Endothelial cell of umbilical vein (primary cell): ENCODE results near the gene CENPA. TPM values are rescaled to one million over a fixed set of nuclear protein-coding genes. Genes with fewer than 3 reads are reported as not detected.

Experiments used
- BruUV-seq: library from RNA; stranded (reverse); fragments of 400-500 nt; replicated peaks from 2 replicates; lab custom pipeline; 2021; lab: Mats Ljungman, UMichigan
- CTCF ChIA-PET: fragments of 300-600, 350-600 bp; sonication (Branson Sonifier 250); formaldehyde crosslinking; loops from one replicate; lab custom pipeline; 2021; ENCODE audit warnings: antibody characterized with exemption, inconsistent platforms; lab: Charles Lee
- POLR2A ChIA-PET: fragments of 300-600, 350-600 bp; sonication (Branson Sonifier 250); formaldehyde crosslinking; loops from one replicate; lab custom pipeline; 2021; ENCODE audit warnings: antibody characterized with exemption, inconsistent platforms; lab: Charles Lee
- DNase-seq: peaks from one replicate; pipeline ENCODE4 v3.0.0-alpha.2; 2011; ENCODE audit warnings: low read depth, low spot score
- FAIRE-seq: peaks from 2 replicates; lab custom pipeline; 2011; peaks lifted over from hg19 to GRCh38; lab: Jason Lieb, UNC
- H2AFZ ChIP-seq: 2 replicates; pipeline ENCODE4 v1.6.0; 2012; ENCODE audit warnings: low read depth, low read length, control low read depth, inconsistent platforms
- H3K27ac ChIP-seq: 2 replicates; pipeline ENCODE4 v1.5.1; 2011; ENCODE audit warnings: low read depth, mild to moderate bottlenecking, control low read depth, low read length, moderate library complexity; ENCODE audit not compliant: insufficient read depth
- H3K27me3 ChIP-seq, 2 experiments: 2 replicates each; pipeline versions ENCODE4 v1.6.0 to v1.6.1; 2011; ENCODE audit warnings: low read length in 2 of 2, mixed read lengths in 1 of 2; ENCODE audit not compliant: control insufficient read depth in 2 of 2, insufficient read depth in 2 of 2
- H3K36me3 ChIP-seq, 2 experiments: 2 replicates in 1 of 2; 3 replicates in 1 of 2; pipeline ENCODE4 v1.5.1; 2011; ENCODE audit warnings: low read length in 2 of 2, mild to moderate bottlenecking in 1 of 2, moderate library complexity in 1 of 2; ENCODE audit not compliant: control insufficient read depth in 2 of 2, insufficient read depth in 2 of 2; ENCODE audit errors: extremely low read depth in 1 of 2
- H3K4me1 ChIP-seq: 3 replicates; pipeline ENCODE4 v1.5.1; 2011; ENCODE audit warnings: mild to moderate bottlenecking, low read length; ENCODE audit not compliant: control insufficient read depth, insufficient read depth; ENCODE audit errors: extremely low read depth
- H3K4me2 ChIP-seq: 2 replicates; pipeline ENCODE4 v1.6.1; 2011; ENCODE audit warnings: low read length, control low read depth, mixed read lengths; ENCODE audit not compliant: insufficient read depth
- H3K4me3 ChIP-seq, 3 experiments: fragments of 200-600 bp in 1 of 3; sonication (generic), shearing (Covaris generic) in 1 of 3; replicated peaks in 1 of 3; 2 replicates each; pipeline ENCODE4 v1.5.1; 2011 to 2016; ENCODE audit warnings: control low read depth in 3 of 3, low read length in 3 of 3, mild to moderate bottlenecking in 2 of 3, inconsistent platforms in 1 of 3, low read depth in 1 of 3, moderate library complexity in 1 of 3; ENCODE audit not compliant: insufficient read depth in 1 of 3
- H3K79me2 ChIP-seq: 2 replicates; pipeline ENCODE4 v1.6.0; 2012; ENCODE audit warnings: low read length, inconsistent platforms; ENCODE audit not compliant: control insufficient read depth, insufficient read depth
- H3K9ac ChIP-seq: replicated peaks from 2 replicates; pipeline ENCODE3; 2011; ENCODE audit warnings: low read length, control low read depth; ENCODE audit not compliant: insufficient read depth; ENCODE audit errors: extremely low read depth
- H3K9me1 ChIP-seq: replicated peaks from 3 replicates; pipeline ENCODE4 v1.6.0; 2011; ENCODE audit warnings: mild to moderate bottlenecking, low read length; ENCODE audit not compliant: control insufficient read depth, insufficient read depth; ENCODE audit errors: extremely low read depth
- H3K9me3 ChIP-seq: replicated peaks from 2 replicates; pipeline ENCODE4 v1.5.1; 2012; ENCODE audit warnings: low read length, inconsistent platforms; ENCODE audit not compliant: control insufficient read depth, insufficient read depth
- H4K20me1 ChIP-seq: replicated peaks from 2 replicates; pipeline ENCODE3; 2011; ENCODE audit warnings: mild to moderate bottlenecking, low read length; ENCODE audit not compliant: control insufficient read depth, insufficient read depth; ENCODE audit errors: extremely low read depth
- CTCF ChIP-seq, 2 donors: IDR thresholded peaks; 1 replicate in 1 of 2; 2 replicates in 1 of 2; pipeline ENCODE4 v1.5.1; 2011; ENCODE audit warnings: low read length in 2 of 2, mild to moderate bottlenecking in 2 of 2, moderate library complexity in 2 of 2, control low read depth in 1 of 2, inconsistent platforms in 1 of 2, low read depth in 1 of 2; ENCODE audit not compliant: insufficient read depth in 1 of 2; ENCODE audit errors: extremely low read depth in 1 of 2
- JUN ChIP-seq: IDR thresholded peaks from 2 replicates; pipeline ENCODE4 v1.6.1; 2011; ENCODE audit warnings: borderline replicate concordance, low read depth; ENCODE audit not compliant: insufficient read length, insufficient read depth
- dilution Hi-C: fragments of 300-500 bp; cut with MboI; formaldehyde crosslinking; loops from one replicate; pipeline ENCODE4 v1.15.0; 2019; ENCODE audit warnings: low sequenced_read_pairs; ENCODE audit not compliant: extremely low pct_ligation_motif_present
- intact Hi-C: fragments of 100-400 bp; cut with micrococcal nuclease; formaldehyde crosslinking; loops from one replicate; pipeline ENCODE4 v1.10.0; 2022
- polyA plus RNA-seq, 4 experiments: library from polyadenylated mRNA; depleted of rRNA in 3 of 4; stranded (reverse) in 3 of 4; unstranded in 1 of 4; fragments of >200 nt; gene quantifications; 2 replicates each; pipeline versions ENCODE4 v1.2.1 to v1.2.3, GENCODE V29; 2011 to 2012; ENCODE audit warnings: missing spikeins in 1 of 4
- total RNA-seq: library from RNA; stranded (reverse); gene quantifications from 2 replicates; pipeline ENCODE4 v1.2.3, GENCODE V29; 2021

The CENPA gene
- total and polyA plus RNA-seq, 2 donors (not counting 3 experiments of a cell fraction or from before 2014, with no cell fraction given): 22.0 to 33.1 TPM

- Histone ChIP-seq H3K27me3 (no peaks in the 10 kb centered on the region), H3K4me1 (peaks cover 16% of the 10 kb centered on the region), H3K9me3 (no peaks in the 10 kb centered on the region), H3K4me2 (no peak overlapping the region), H3K4me3 (no peak overlapping the region), H3K9ac (no peak overlapping the region), H3K36me3 (peaks cover 0 to 17% of the 10 kb centered on the region in 2 experiments), H3K9me1 (no peaks in the 10 kb centered on the region), H4K20me1 (no peaks in the 10 kb centered on the region), H3K79me2 (peaks cover 51% of the 10 kb centered on the region), H2AFZ (no peak overlapping the region), H3K27ac (no peak overlapping the region)
- intact Hi-C loops (no loop called here), dilution Hi-C loops (no loop called here)
- no TSS peak for BruUV-seq
- CTCF ChIA-PET: interaction anchor here (1.0 to 1.8 kb wide), 5 partner anchors 9 to 25 kb away, joined by 3 to 7 read pairs (median 4); partner anchors contain the start of gene CENPA
- POLR2A ChIA-PET: no interaction called here
- DNase-seq: peak; percentile 69
- TF ChIP-seq CTCF (IDR thresholded peaks at IDR 0.05; ENCODE audit: extremely low read depth in 1 of 2, insufficient read depth in 1 of 2, low read depth in 1 of 2, low read length in 2 of 2) (peak; percentile 35 to 54), JUN (no peak)
- FAIRE-seq: peak; percentile 63
These were observed 14.8 kb upstream of the CENPA start for GRCh38 chr2:26770986-26771586.
